H7 (cell line): ENCODE results near the gene P3H3. TPM values are rescaled to one million over a fixed set of nuclear protein-coding genes. Genes with fewer than 3 reads are reported as not detected.
A peak's percentile ranks its signal among the peaks of the same experiment; 100 is the strongest.
"Not testable (repeated sequence)": the region's sequence is repeated elsewhere in the genome, so short reads cannot be mapped to it uniquely, and the experiment has no call there.

ENCODE experiments used
- DNase-seq: peaks from one replicate; pipeline ENCODE4 v3.0.0; 2012
- H3K27me3 ChIP-seq: 2 replicates; pipeline ENCODE4 v1.6.0; 2011; ENCODE audit warnings: mild to moderate bottlenecking, low read length; ENCODE audit not compliant: control insufficient read depth, insufficient read depth
- H3K36me3 ChIP-seq: replicated peaks from 2 replicates; pipeline ENCODE4 v1.5.1; 2011; ENCODE audit warnings: low read length; ENCODE audit not compliant: control insufficient read depth, insufficient read depth
- H3K4me3 ChIP-seq: 2 replicates; pipeline ENCODE4 v1.5.1; 2011; ENCODE audit warnings: low read depth, mild to moderate bottlenecking, control low read depth, low read length, moderate library complexity; ENCODE audit not compliant: insufficient read depth
- total RNA-seq: library from RNA; depleted of rRNA; stranded (reverse); fragments of >200 nt; shearing (Covaris generic); gene quantifications from 2 replicates; pipeline ENCODE4 v1.2.3, GENCODE V29; 2014

Gene P3H3
- total RNA-seq, 1 experiment from 2014 or later: 38.0 TPM

- H3K4me3 ChIP-seq: peak overlapping the region; percentile 96
- H3K27me3 ChIP-seq: no peaks in the 10 kb centered on the region
- peaks cover 24% of the 10 kb centered on the region for H3K36me3 ChIP-seq
- peak; percentile 91 for DNase-seq
Observed at GRCh38 chr12:6869049-6870021, 41.1 kb downstream of the P3H3 start.

GRCh38 chr12:6870304-6870703 lies 42.1 kb downstream of the P3H3 start:
- not testable (repeated sequence) for DNase-seq, H3K4me3 ChIP-seq, H3K27me3 ChIP-seq
- peaks cover 19% of the 10 kb centered on the region for H3K36me3 ChIP-seq

GRCh38 chr12:6871052-6871957 lies 43.1 kb downstream of the P3H3 start:
- Histone ChIP-seq H3K4me3 (0 out of 2 replicates have a peak overlapping the region, but pooled peaks have one; percentile 4), H3K36me3 (peaks cover 19% of the 10 kb centered on the region), H3K27me3 (no peaks in the 10 kb centered on the region)
- peak; percentile 62 for DNase-seq

- DNase-seq: peak; percentile 95
- Histone ChIP-seq H3K4me3 (peak overlapping the region; percentile 88), H3K36me3 (peaks cover 20% of the 10 kb centered on the region), H3K27me3 (no peaks in the 10 kb centered on the region)
Observed at GRCh38 chr12:6872073-6873048, 44.2 kb downstream of the P3H3 start.

- peaks cover 20% of the 10 kb centered on the region for H3K36me3 ChIP-seq
- DNase-seq: peak; percentile 100
- H3K4me3 ChIP-seq: peak within 1 kb of the TSS; percentile 88
- no peaks in the 10 kb centered on the region for H3K27me3 ChIP-seq
Observed at GRCh38 chr12:6873094-6874014, 45.1 kb downstream of the P3H3 start, which contains the start of gene SPSB2. Gene SPSB2, minus strand, starts transcription at chr12:6873303. Its CDS starts 402 bp downstream, at chr12:6872901.

- Histone ChIP-seq H3K36me3 (peaks cover 19% of the 10 kb centered on the region), H3K4me3 (peak overlapping the region; percentile 58)
- not testable (repeated sequence) for H3K27me3 ChIP-seq, DNase-seq
Observed at GRCh38 chr12:6874015-6874368, 45.8 kb downstream of the P3H3 start.

GRCh38 chr12:6879824-6880223 lies 51.6 kb downstream of the P3H3 start:
- H3K36me3 ChIP-seq, DNase-seq, H3K27me3 ChIP-seq, H3K4me3 ChIP-seq: not testable (repeated sequence)

- Histone ChIP-seq H3K4me3 (no peak overlapping the region), H3K36me3 (no peaks in the 10 kb centered on the region; the same call in 1 of the 2 replicates), H3K27me3 (no peaks in the 10 kb centered on the region)
- no peak for DNase-seq
Observed at GRCh38 chr12:6883252-6883651, 55.0 kb downstream of the P3H3 start.

- peak; percentile 13 for DNase-seq
- Histone ChIP-seq H3K27me3 (no peaks in the 10 kb centered on the region), H3K36me3 (no peaks in the 10 kb centered on the region; the same call in 1 of the 2 replicates), H3K4me3 (no peak overlapping the region)
Observed at GRCh38 chr12:6883683-6884082, 55.5 kb downstream of the P3H3 start.

- no peak for DNase-seq
- H3K4me3 ChIP-seq: no peak overlapping the region
- H3K36me3 ChIP-seq: no peaks in the 10 kb centered on the region; the same call in 1 of the 2 replicates
- no peaks in the 10 kb centered on the region for H3K27me3 ChIP-seq
Observed at GRCh38 chr12:6884539-6884938, 56.3 kb downstream of the P3H3 start.

- H3K36me3 ChIP-seq, H3K4me3 ChIP-seq, DNase-seq, H3K27me3 ChIP-seq: not testable (repeated sequence)
Observed at GRCh38 chr12:6886206-6886999, 58.2 kb downstream of the P3H3 start.

GRCh38 chr12:6887460-6887859 lies 59.3 kb downstream of the P3H3 start:
- DNase-seq: no peak
- H3K27me3 ChIP-seq: no peaks in the 10 kb centered on the region
- no peak overlapping the region for H3K4me3 ChIP-seq
- no peaks in the 10 kb centered on the region; the same call in 1 of the 2 replicates for H3K36me3 ChIP-seq
